GM21381 (cell line): ENCODE data around the gene HAGH.
A peak's percentile ranks its signal among the peaks of the same experiment; 100 is the strongest.
"Not testable (repeated sequence)": the region's sequence is repeated elsewhere in the genome, so short reads cannot be mapped to it uniquely, and the experiment has no call there.

ENCODE experiments used
- ATAC-seq: cut with Tn5 transposase; IDR thresholded peaks from one replicate; pipeline ENCODE4 v1.9.1; 2021; ENCODE audit warnings: mild to moderate bottlenecking, moderate library complexity; ENCODE audit not compliant: unreplicated experiment

Gene HAGH

GRCh38 chr16:1826691-1827573 lies at the start of gene HAGH, which contains the start of gene FAHD1:
TSS of gene HAGH (minus strand) at chr16:1826825. CDS start at chr16:1826787, 38 bp downstream.
TSS of gene FAHD1 (plus strand) at chr16:1827206. CDS start at chr16:1827239, 33 bp downstream.
- ATAC-seq, result peak; percentile 79

GRCh38 chr16:1876066-1876465 lies 49.4 kb upstream of the HAGH start:
- not testable (repeated sequence) for ATAC-seq

- ATAC-seq, result no peak
These were observed 48.2 kb upstream of the HAGH start for GRCh38 chr16:1874854-1875253.

GRCh38 chr16:1871974-1872635 lies 45.5 kb upstream of the HAGH start, which contains the start of gene MEIOB:
TSS of gene MEIOB (minus strand) at chr16:1872164. CDS start at chr16:1868175, 3,989 bp downstream.
- ATAC-seq, result no peak

GRCh38 chr16:1870365-1871082 lies 43.9 kb upstream of the HAGH start:
- ATAC-seq, result no peak

GRCh38 chr16:1865902-1866690 lies 39.5 kb upstream of the HAGH start:
- ATAC-seq, result no peak

- ATAC-seq, result no peak
These were observed 37.2 kb upstream of the HAGH start for GRCh38 chr16:1863681-1864460.

GRCh38 chr16:1862394-1862793 lies 35.8 kb upstream of the HAGH start:
- no peak for ATAC-seq

GRCh38 chr16:1861730-1862129 lies 35.1 kb upstream of the HAGH start:
- ATAC-seq, result no peak

- no peak for ATAC-seq
These were observed 33.0 kb upstream of the HAGH start for GRCh38 chr16:1859650-1860049.

GRCh38 chr16:1858189-1858865 lies 31.7 kb upstream of the HAGH start:
- no peak for ATAC-seq

- no peak for ATAC-seq
These were observed 30.9 kb upstream of the HAGH start for GRCh38 chr16:1857433-1858097.

- ATAC-seq, result no peak
These were observed 25.2 kb upstream of the HAGH start for GRCh38 chr16:1851793-1852192.

GRCh38 chr16:1850981-1851380 lies 24.4 kb upstream of the HAGH start:
- ATAC-seq, result no peak

- no peak for ATAC-seq
These were observed 19.8 kb upstream of the HAGH start for GRCh38 chr16:1846416-1846815.

GRCh38 chr16:1845985-1846384 lies 19.4 kb upstream of the HAGH start:
- ATAC-seq, result no peak

GRCh38 chr16:1839554-1839953 lies 12.9 kb upstream of the HAGH start:
- no peak for ATAC-seq

GRCh38 chr16:1834096-1834495 lies 7.5 kb upstream of the HAGH start:
- ATAC-seq, result no peak
